H9 (cell line): ENCODE measurements around the gene MTNR1B. TPM values are rescaled to one million over a fixed set of nuclear protein-coding genes. Genes with fewer than 3 reads are reported as not detected.

Source experiments
- DNase-seq: peaks from one replicate; pipeline ENCODE4 v3.0.0-alpha.2; 2017
- H2AFZ ChIP-seq: one replicate; pipeline ENCODE4 v1.6.1; 2013; ENCODE audit warnings: mild to moderate bottlenecking, low read length, control low read depth, moderate library complexity
- H2AK5ac ChIP-seq: 2 replicates; pipeline ENCODE4 v1.6.1; 2013; ENCODE audit warnings: low read length, control low read depth, mixed read lengths; ENCODE audit not compliant: insufficient read length
- H2BK120ac ChIP-seq: one replicate; pipeline ENCODE4 v1.6.1; 2013; ENCODE audit warnings: low read depth, mild to moderate bottlenecking, low read length, control low read depth, inconsistent platforms; ENCODE audit not compliant: poor library complexity, severe bottlenecking
- H2BK12ac ChIP-seq: 2 replicates; pipeline ENCODE4 v1.6.1; 2013; ENCODE audit warnings: low read length, control low read depth, mixed read lengths, low read depth; ENCODE audit not compliant: insufficient read length
- H2BK15ac ChIP-seq: 2 replicates; pipeline ENCODE4 v1.6.1; 2013; ENCODE audit warnings: low read depth, low read length, control low read depth
- H2BK20ac ChIP-seq: one replicate; pipeline ENCODE4 v1.6.1; 2013; ENCODE audit warnings: low read depth, mild to moderate bottlenecking, low read length, control low read depth, inconsistent platforms; ENCODE audit not compliant: poor library complexity, severe bottlenecking
- H2BK5ac ChIP-seq: 2 replicates; pipeline ENCODE4 v1.6.1; 2013; ENCODE audit warnings: low read length, control low read depth, mixed read lengths; ENCODE audit not compliant: insufficient read length
- H3K14ac ChIP-seq: 2 replicates; pipeline ENCODE4 v1.6.1; 2013; ENCODE audit warnings: low read length, control low read depth; ENCODE audit not compliant: insufficient read depth
- H3K18ac ChIP-seq: 2 replicates; pipeline ENCODE4 v1.6.1; 2013; ENCODE audit warnings: low read depth, mild to moderate bottlenecking, mixed read lengths, low read length, control low read depth; ENCODE audit not compliant: insufficient read length
- H3K23ac ChIP-seq: 2 replicates; pipeline ENCODE4 v1.6.1; 2013; ENCODE audit warnings: low read length, control low read depth, mixed read lengths, low read depth; ENCODE audit not compliant: insufficient read length
- H3K23me2 ChIP-seq: 2 replicates; pipeline ENCODE4 v1.6.1; 2013; ENCODE audit warnings: low read depth, mild to moderate bottlenecking, mixed read lengths, low read length, control low read depth; ENCODE audit not compliant: insufficient read length, poor library complexity, severe bottlenecking
- H3K27ac ChIP-seq: 2 replicates; pipeline ENCODE4 v1.5.1; 2013; ENCODE audit warnings: low read length, control low read depth, mixed read lengths, low read depth; ENCODE audit not compliant: insufficient read length
- H3K27me3 ChIP-seq: 2 replicates; pipeline ENCODE4 v1.6.1; 2013; ENCODE audit warnings: low read length, control low read depth, inconsistent platforms; ENCODE audit not compliant: insufficient read depth
- H3K4ac ChIP-seq: 2 replicates; pipeline ENCODE4 v1.6.1; 2013; ENCODE audit warnings: low read depth, mild to moderate bottlenecking, control low read depth, inconsistent platforms, low read length, moderate library complexity
- H3K4me1 ChIP-seq: 2 replicates; pipeline ENCODE4 v1.6.1; 2013; ENCODE audit warnings: low read length, control low read depth, inconsistent platforms; ENCODE audit not compliant: insufficient read depth
- H3K4me2 ChIP-seq: 2 replicates; pipeline ENCODE4 v1.6.1; 2013; ENCODE audit warnings: low read length, control low read depth, mixed read lengths; ENCODE audit not compliant: insufficient read length, insufficient read depth
- H3K56ac ChIP-seq: 2 replicates; pipeline ENCODE4 v1.6.1; 2013; ENCODE audit warnings: low read depth, mild to moderate bottlenecking, mixed read lengths, low read length, control low read depth; ENCODE audit not compliant: insufficient read length
- H3K79me1 ChIP-seq: 2 replicates; pipeline ENCODE4 v1.6.1; 2013; ENCODE audit warnings: low read depth, mild to moderate bottlenecking, moderate library complexity, low read length, control low read depth, inconsistent platforms; ENCODE audit not compliant: insufficient read depth, poor library complexity, severe bottlenecking
- H3K79me2 ChIP-seq: 2 replicates; pipeline ENCODE4 v1.6.1; 2013; ENCODE audit warnings: low read length, control low read depth, inconsistent platforms; ENCODE audit not compliant: insufficient read depth
- H3K9ac ChIP-seq: 2 replicates; pipeline ENCODE4 v1.6.1; 2013; ENCODE audit warnings: low read length, control low read depth, mixed read lengths; ENCODE audit not compliant: insufficient read length; ENCODE audit errors: extremely low read depth
- H3K9me3 ChIP-seq: one replicate; pipeline ENCODE4 v1.6.1; 2013; ENCODE audit warnings: low read depth, low read length, inconsistent platforms; ENCODE audit not compliant: control insufficient read depth
- H3T11ph ChIP-seq: one replicate; pipeline ENCODE4 v1.6.1; 2013; ENCODE audit warnings: mild to moderate bottlenecking, low read length, control low read depth, inconsistent platforms
- H4K20me1 ChIP-seq: one replicate; pipeline ENCODE4 v1.6.1; 2013; ENCODE audit not compliant: control insufficient read depth, insufficient read length, insufficient read depth
- H4K5ac ChIP-seq: 2 replicates; pipeline ENCODE4 v1.6.1; 2013; ENCODE audit warnings: low read depth, mild to moderate bottlenecking, mixed read lengths, low read length, control low read depth; ENCODE audit not compliant: insufficient read length
- H4K8ac ChIP-seq: replicated peaks from 2 replicates; pipeline ENCODE4 v1.6.1; 2013; ENCODE audit warnings: low read length, control low read depth, mixed read lengths, low read depth; ENCODE audit not compliant: insufficient read length
- H4K91ac ChIP-seq: 2 replicates; pipeline ENCODE4 v1.6.1; 2013; ENCODE audit warnings: low read depth, mild to moderate bottlenecking, moderate library complexity, mixed read lengths, low read length, control low read depth; ENCODE audit not compliant: insufficient read length
- H3K27ac Mint-ChIP-seq, 3 experiments: 2 replicates in 2 of 3; 3 replicates in 1 of 3; pipeline ENCODE4 v1.8.0; 2020 to 2021; ENCODE audit warnings: mixed read lengths in 3 of 3, mild to moderate bottlenecking in 1 of 3, moderate library complexity in 1 of 3
- H3K27me3 Mint-ChIP-seq: 2 replicates; pipeline ENCODE4 v1.8.0; 2021; ENCODE audit warnings: low read depth, mild to moderate bottlenecking, moderate library complexity, mixed read lengths
- H3K36me3 Mint-ChIP-seq, 3 experiments: 2 replicates in 2 of 3; 3 replicates in 1 of 3; pipeline ENCODE4 v1.8.0; 2020 to 2021; ENCODE audit warnings: low read depth in 3 of 3, mixed read lengths in 3 of 3; ENCODE audit not compliant: insufficient read depth in 1 of 3
- H3K4me1 Mint-ChIP-seq, 2 experiments: 2 replicates each; pipeline ENCODE4 v1.8.0; 2020; ENCODE audit warnings: mixed read lengths in 2 of 2
- H3K4me3 Mint-ChIP-seq, 2 experiments: 2 replicates in 1 of 2; 3 replicates in 1 of 2; pipeline ENCODE4 v1.8.0; 2020 to 2021; ENCODE audit warnings: mild to moderate bottlenecking in 2 of 2, mixed read lengths in 2 of 2, moderate library complexity in 1 of 2
- H3K9me3 Mint-ChIP-seq, 2 experiments: 2 replicates in 1 of 2; 3 replicates in 1 of 2; pipeline ENCODE4 v1.8.0; 2020; ENCODE audit warnings: mild to moderate bottlenecking in 2 of 2, mixed read lengths in 2 of 2, moderate library complexity in 1 of 2
- CTCF ChIP-seq: fragments of 200-600 bp; sonication (generic); conservative IDR thresholded peaks from 3 replicates; pipeline ENCODE4 v1.8.0; 2021; ENCODE audit warnings: antibody characterized with exemption, mild to moderate bottlenecking
- WGBS: extraction: QIAGEN DNeasy Blood & Tissue Kit; methylation state at CpG from one replicate; pipeline ENCODE4 v1.1.7; 2013; ENCODE audit warnings: missing lambda C conversion rate, low lambda C conversion rate, mixed read lengths; ENCODE audit not compliant: insufficient read length; ENCODE audit errors: extremely low coverage; 5-methylcytosine and 5-hydroxymethylcytosine counted together
- total RNA-seq: library from RNA; stranded (reverse); gene quantifications from 2 replicates; pipeline ENCODE4 v1.2.1, GENCODE V29; 2021

The MTNR1B gene
- total RNA-seq, 1 experiment from 2014 or later, result not detected

GRCh38 chr11:92962446-92962845 is 7.0 kb upstream of the MTNR1B start:
- no peaks in the 10 kb centered on the region for H3K36me3 Mint-ChIP-seq

More at GRCh38 chr11:92962446-92962845, 7.0 kb upstream of the MTNR1B start:
- Mint-ChIP-seq H3K9me3 (no peaks in the 10 kb centered on the region), H3K27ac (no peak overlapping the region), H3K4me3 (no peak overlapping the region), H3K4me1 (peaks cover 7 to 9% of the 10 kb centered on the region in 2 experiments), H3K27me3 (peaks cover 5% of the 10 kb centered on the region)
- peaks cover 6% of the 10 kb centered on the region; the same call in 1 of the 2 replicates for H3K4me1 ChIP-seq
- H3K23me2 ChIP-seq, result no peaks in the 10 kb centered on the region
- H3K56ac ChIP-seq, result no peak overlapping the region
- H3K4ac ChIP-seq, result no peak overlapping the region
- no peak overlapping the region for H4K91ac ChIP-seq
- H3K27me3 ChIP-seq, result no peaks in the 10 kb centered on the region
- no peak overlapping the region for H2BK12ac ChIP-seq
- H2AFZ ChIP-seq, result no peak overlapping the region
- H3K18ac ChIP-seq, result no peak overlapping the region
- no peaks in the 10 kb centered on the region for H4K20me1 ChIP-seq
- H4K8ac ChIP-seq, result no peak overlapping the region
- no peak overlapping the region for H4K5ac ChIP-seq
- TF ChIP-seq CTCF, result no peak
- no CpG with 5 or more reads among the region's 1 CpG for WGBS
- H2AK5ac ChIP-seq, result no peak overlapping the region
- H3K23ac ChIP-seq, result no peak overlapping the region
- DNase-seq, result no peak
- no peak overlapping the region for H2BK15ac ChIP-seq
- no peak overlapping the region for H3K4me2 ChIP-seq
- no peaks in the 10 kb centered on the region for H3K79me2 ChIP-seq
- H2BK5ac ChIP-seq, result no peak overlapping the region
- H3K79me1 ChIP-seq, result no peaks in the 10 kb centered on the region
- no peak overlapping the region for H3K14ac ChIP-seq
- H3K9me3 ChIP-seq, result no peaks in the 10 kb centered on the region
- no peak overlapping the region for H2BK20ac ChIP-seq
- no peak overlapping the region for H3K27ac ChIP-seq
- no peak overlapping the region for H3T11ph ChIP-seq
- H3K9ac ChIP-seq, result no peak overlapping the region
- no peak overlapping the region for H2BK120ac ChIP-seq
